ENCODE data around the gene LCA5L. TPM values are rescaled to one million over a fixed set of nuclear protein-coding genes. Genes with fewer than 3 reads are reported as not detected.
"Not testable (repeated sequence)": the region's sequence is repeated elsewhere in the genome, so short reads cannot be mapped to it uniquely, and the experiment has no call there.

LCA5L gene
- total RNA-seq, 1 donor from 2014 or later = 2.6 TPM

DNA sequence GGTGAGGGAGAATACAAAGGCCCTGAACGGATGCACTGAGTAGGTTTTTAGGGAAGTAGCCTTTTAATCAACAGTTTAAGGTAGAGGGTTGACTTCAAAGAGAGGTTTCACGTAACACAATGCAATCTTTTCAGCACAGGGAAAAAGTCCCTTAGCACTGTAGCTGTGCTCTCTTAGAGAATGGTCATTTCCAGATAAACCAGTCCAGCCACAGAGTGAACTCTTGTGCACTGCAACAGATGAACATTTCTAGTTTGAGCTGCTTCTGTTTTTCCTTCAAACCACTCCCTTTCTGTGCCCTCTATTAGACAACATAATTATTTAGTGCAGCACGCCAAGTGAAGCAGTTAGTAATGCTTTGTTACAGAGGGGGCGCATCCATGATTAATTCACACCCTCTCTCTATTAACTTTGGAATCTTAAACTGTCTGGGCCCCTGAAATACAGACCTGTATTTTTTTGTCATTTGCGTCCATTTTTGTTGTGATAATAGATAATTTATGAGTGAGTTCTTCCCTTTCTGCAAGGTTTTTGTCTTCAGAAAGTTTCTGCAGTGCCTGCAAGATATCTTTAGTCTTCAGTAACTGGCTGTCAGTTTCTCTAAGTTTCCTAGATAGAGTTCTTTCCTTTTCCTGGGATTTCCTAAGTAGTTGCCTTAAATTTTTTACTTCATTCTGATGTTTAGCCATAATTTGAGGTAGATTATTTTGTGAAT lies 22.9 kb downstream of the LCA5L start:
- no peaks in the 10 kb centered on the region for H3K27me3 Mint-ChIP-seq
- H3K36me3 Mint-ChIP-seq = no peaks in the 10 kb centered on the region
- DNase-seq (ENCODE audit: extremely low spot score, unreplicated experiment) = no peak
- peaks cover 20% of the 10 kb centered on the region for H3K4me1 Mint-ChIP-seq (ENCODE audit: unreplicated experiment)
- H3K9me3 Mint-ChIP-seq = no peaks in the 10 kb centered on the region
- TF ChIP-seq, protein P1, sequence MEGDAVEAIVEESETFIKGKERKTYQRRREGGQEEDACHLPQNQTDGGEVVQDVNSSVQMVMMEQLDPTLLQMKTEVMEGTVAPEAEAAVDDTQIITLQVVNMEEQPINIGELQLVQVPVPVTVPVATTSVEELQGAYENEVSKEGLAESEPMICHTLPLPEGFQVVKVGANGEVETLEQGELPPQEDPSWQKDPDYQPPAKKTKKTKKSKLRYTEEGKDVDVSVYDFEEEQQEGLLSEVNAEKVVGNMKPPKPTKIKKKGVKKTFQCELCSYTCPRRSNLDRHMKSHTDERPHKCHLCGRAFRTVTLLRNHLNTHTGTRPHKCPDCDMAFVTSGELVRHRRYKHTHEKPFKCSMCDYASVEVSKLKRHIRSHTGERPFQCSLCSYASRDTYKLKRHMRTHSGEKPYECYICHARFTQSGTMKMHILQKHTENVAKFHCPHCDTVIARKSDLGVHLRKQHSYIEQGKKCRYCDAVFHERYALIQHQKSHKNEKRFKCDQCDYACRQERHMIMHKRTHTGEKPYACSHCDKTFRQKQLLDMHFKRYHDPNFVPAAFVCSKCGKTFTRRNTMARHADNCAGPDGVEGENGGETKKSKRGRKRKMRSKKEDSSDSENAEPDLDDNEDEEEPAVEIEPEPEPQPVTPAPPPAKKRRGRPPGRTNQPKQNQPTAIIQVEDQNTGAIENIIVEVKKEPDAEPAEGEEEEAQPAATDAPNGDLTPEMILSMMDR (conservative IDR thresholded peaks at IDR 0.05) = no peak
- peak overlapping the region; percentile 66 for H3K4me3 Mint-ChIP-seq
- H3K27ac Mint-ChIP-seq = peak overlapping the region; percentile 83

DNA sequence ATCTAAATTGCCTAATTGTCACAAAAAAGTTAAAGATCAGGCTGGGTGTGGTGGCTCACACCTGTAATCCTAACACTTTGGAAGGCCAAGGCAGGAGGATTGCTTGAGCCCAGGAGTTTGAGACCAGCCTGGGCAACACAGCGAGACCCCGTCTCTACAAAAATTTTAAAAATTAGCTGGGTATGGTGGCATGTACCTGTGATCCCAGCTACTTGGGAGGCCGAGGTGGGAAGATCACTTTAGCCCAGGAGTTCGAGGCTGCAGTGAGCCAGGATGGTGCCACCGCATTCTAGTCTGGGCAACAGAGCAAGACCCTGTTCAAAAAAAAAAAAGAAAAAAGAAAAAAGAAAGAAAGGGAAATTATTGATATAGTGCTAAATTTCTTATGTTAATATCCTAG lies 26.4 kb downstream of the LCA5L start:
- not testable (repeated sequence) for H3K27ac Mint-ChIP-seq; H3K9me3 Mint-ChIP-seq; H3K4me3 Mint-ChIP-seq; DNase-seq (ENCODE audit: extremely low spot score, unreplicated experiment); H3K27me3 Mint-ChIP-seq; H3K36me3 Mint-ChIP-seq
- peaks cover 20% of the 10 kb centered on the region for H3K4me1 Mint-ChIP-seq (ENCODE audit: unreplicated experiment)

DNA sequence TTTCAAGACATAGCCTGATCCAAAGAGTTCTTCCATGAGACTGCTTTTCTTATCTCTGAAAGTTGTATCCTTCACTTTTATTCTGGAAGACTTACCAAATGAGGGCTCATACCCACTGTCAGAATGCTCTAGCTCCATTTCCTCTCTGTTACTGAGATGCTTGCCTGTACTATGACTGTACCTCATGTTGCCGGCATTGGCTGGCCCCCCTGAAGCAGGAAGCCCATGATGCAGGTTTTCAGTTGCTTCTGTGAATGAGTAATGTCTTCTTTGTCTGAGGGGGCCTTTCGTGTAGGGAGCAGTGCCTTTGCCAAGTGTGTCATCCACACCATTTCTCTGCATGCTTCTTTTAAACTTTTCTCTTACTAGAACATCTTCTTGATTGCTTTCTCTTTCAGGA lies 39.5 kb downstream of the LCA5L start:
- H3K27me3 Mint-ChIP-seq = no peaks in the 10 kb centered on the region
- no peak overlapping the region for H3K4me3 Mint-ChIP-seq
- peaks cover 20% of the 10 kb centered on the region for H3K36me3 Mint-ChIP-seq
- DNase-seq (ENCODE audit: extremely low spot score, unreplicated experiment) = no peak
- H3K27ac Mint-ChIP-seq = no peak overlapping the region
- TF ChIP-seq, protein P1 (conservative IDR thresholded peaks at IDR 0.05) = no peak
- H3K4me1 Mint-ChIP-seq (ENCODE audit: unreplicated experiment) = no peaks in the 10 kb centered on the region
- no peaks in the 10 kb centered on the region for H3K9me3 Mint-ChIP-seq

DNA sequence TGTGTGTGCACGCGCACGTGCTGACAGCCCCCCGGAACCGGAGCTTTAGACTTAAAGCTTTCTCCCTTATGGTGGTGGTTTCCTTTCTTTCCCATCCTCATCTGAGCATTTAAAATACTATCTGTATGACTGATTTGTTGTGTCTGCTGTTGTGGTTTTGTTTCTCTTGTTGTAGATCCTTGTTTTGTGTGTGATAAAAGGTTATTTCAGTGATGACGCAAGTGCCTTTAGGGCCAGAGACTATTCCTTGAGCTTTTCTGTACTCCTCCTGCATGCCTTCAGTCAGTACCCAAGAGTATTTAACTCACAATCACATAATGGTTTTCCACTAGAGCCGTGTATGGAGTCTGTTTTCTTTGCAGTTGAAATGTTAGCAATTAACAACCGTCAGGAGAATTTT lies 45.4 kb downstream of the LCA5L start:
- H3K4me3 Mint-ChIP-seq = no peak overlapping the region
- peaks cover 11% of the 10 kb centered on the region for H3K36me3 Mint-ChIP-seq
- TF ChIP-seq, protein P1 (conservative IDR thresholded peaks at IDR 0.05) = no peak
- no peaks in the 10 kb centered on the region for H3K27me3 Mint-ChIP-seq
- H3K4me1 Mint-ChIP-seq (ENCODE audit: unreplicated experiment) = peaks cover 6% of the 10 kb centered on the region
- H3K9me3 Mint-ChIP-seq = no peaks in the 10 kb centered on the region
- DNase-seq (ENCODE audit: extremely low spot score, unreplicated experiment) = no peak
- no peak overlapping the region for H3K27ac Mint-ChIP-seq

DNA sequence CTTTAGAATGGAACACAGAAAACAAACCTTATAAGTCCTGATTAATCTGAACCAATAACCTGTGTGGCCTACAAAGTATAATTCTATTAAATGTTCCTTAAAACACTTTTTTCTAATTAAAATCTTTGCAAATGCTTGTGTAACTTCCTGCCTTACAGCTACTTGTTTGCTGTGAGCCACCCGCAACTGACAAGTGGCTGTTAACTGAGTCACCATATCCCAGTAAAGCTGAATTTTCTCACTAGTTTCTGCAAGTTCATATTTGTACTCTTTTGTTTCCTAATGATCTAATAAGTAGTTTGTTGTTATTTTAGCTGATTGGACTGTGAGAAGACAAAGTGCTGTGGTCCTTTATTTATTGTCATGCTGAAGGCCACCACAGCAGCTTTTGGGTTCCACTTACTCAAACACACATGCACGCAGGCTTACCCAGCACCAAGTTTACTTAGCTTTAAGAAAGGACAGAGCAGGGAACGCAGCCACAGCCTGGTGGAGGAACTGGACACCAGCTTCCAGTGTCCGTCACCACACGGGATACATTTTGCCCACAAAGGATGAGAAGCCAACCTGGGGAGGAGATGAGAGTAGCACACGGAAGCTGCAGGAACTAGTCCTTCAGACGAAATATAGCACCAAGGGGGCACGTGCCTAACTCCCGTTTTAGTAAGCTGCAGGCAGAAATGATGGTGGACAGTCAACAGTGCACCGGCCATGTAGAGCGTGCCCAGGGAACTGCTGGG lies 47.8 kb downstream of the LCA5L start:
- DNase-seq (ENCODE audit: extremely low spot score, unreplicated experiment) = no peak
- no peak overlapping the region for H3K4me3 Mint-ChIP-seq
- no peak overlapping the region for H3K27ac Mint-ChIP-seq
- peaks cover 21% of the 10 kb centered on the region for H3K36me3 Mint-ChIP-seq
- TF ChIP-seq, protein P1 (conservative IDR thresholded peaks at IDR 0.05) = no peak
- no peaks in the 10 kb centered on the region for H3K27me3 Mint-ChIP-seq
- H3K9me3 Mint-ChIP-seq = no peaks in the 10 kb centered on the region
- H3K4me1 Mint-ChIP-seq (ENCODE audit: unreplicated experiment) = peaks cover 6% of the 10 kb centered on the region

DNA sequence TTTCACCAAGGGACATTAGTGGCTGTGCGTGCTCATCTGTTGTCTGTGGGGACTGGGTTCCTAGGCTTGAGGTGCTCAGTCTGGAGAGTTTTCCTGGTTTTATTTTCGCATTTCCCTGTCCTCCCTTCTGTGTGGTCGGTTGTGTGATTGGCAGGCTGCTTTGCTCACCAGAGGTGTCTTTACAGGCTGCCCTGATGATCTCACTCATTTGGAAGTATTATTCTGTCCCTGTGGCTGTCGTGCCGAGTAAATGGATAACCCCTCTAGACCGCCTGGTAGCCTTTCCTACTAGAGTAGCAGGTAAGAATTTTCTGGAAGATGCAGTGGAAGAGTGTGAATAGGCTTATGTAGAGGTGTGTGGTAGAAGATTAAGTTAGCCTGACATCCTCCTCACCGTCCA lies 52.6 kb downstream of the LCA5L start:
- H3K9me3 Mint-ChIP-seq = no peaks in the 10 kb centered on the region
- no peak overlapping the region for H3K27ac Mint-ChIP-seq
- peaks cover 18% of the 10 kb centered on the region for H3K36me3 Mint-ChIP-seq
- no peak overlapping the region for H3K4me3 Mint-ChIP-seq
- peaks cover 16% of the 10 kb centered on the region for H3K4me1 Mint-ChIP-seq (ENCODE audit: unreplicated experiment)
- no peak for DNase-seq (ENCODE audit: extremely low spot score, unreplicated experiment)
- TF ChIP-seq, protein P1 (conservative IDR thresholded peaks at IDR 0.05) = no peak
- H3K27me3 Mint-ChIP-seq = no peaks in the 10 kb centered on the region

Data from type B pancreatic cell (in vitro differentiated cells).